ENCODE results near the gene SP2. TPM values are rescaled to one million over a fixed set of nuclear protein-coding genes. Genes with fewer than 3 reads are reported as not detected.

Gene SP2
- total and polyA plus RNA-seq, 2 of the 8 experiments (the other 6 are each of a cell fraction or from before 2014, with no cell fraction given): 5.6 to 13.8 TPM

- no peaks in the 10 kb centered on the region for H3K79me2 ChIP-seq (ENCODE audit: control insufficient read depth in 1 of 2, insufficient read depth in 2 of 2, low read length in 2 of 2)
- no peak overlapping the region for H3K23ac ChIP-seq (ENCODE audit: insufficient read length)
- ChIA-PET CTCF (ENCODE audit: partially characterized antibody) (interaction anchor here (1.3 to 33.0 kb wide), 4 partner anchors 9 to 65 kb away, joined by 3 to 1206 read pairs (median 191); partner anchors contain the start of genes SCRN2, SP2 and SP6), POLR2A (ENCODE audit: partially characterized antibody) (interaction anchor here (1.4 kb wide), 1 partner anchor 33 kb away, joined by 3 read pairs; the partner anchor contains the start of genes LRRC46 and MRPL10)
- peaks cover 0 to 4% (median 2%) of the 10 kb centered on the region in 4 experiments; a peak in 3 of 7 replicates for H3K27me3 ChIP-seq (replicated peaks in 1 of 4; ENCODE audit: control insufficient read depth in 3 of 4, extremely low read depth in 1 of 4, insufficient read depth in 3 of 4, low read length in 3 of 4)
- no peak for FAIRE-seq
- no peak overlapping the region for H3K4ac ChIP-seq (replicated peaks; ENCODE audit: insufficient read length, low read depth, low read length)
- no peak overlapping the region for H2BK20ac ChIP-seq (ENCODE audit: low read length)
- H2BK120ac ChIP-seq (replicated peaks; ENCODE audit: low read depth, low read length): no peak overlapping the region
- H4K20me1 ChIP-seq (replicated peaks in 1 of 2; ENCODE audit: control insufficient read depth in 1 of 2, insufficient read depth in 2 of 2, low read length in 2 of 2): no peaks in the 10 kb centered on the region
- no peak overlapping the region for H3K56ac ChIP-seq (replicated peaks; ENCODE audit: insufficient read length, low read depth, low read length)
- H3K9me3 ChIP-seq (ENCODE audit: insufficient read depth in 2 of 2, low read depth in 1 of 2, low read length in 1 of 2): no peaks in the 10 kb centered on the region
- no peak overlapping the region; the same call in none of the 2 replicates for H4K8ac ChIP-seq (ENCODE audit: extremely low read depth, insufficient read depth, low read length)
- H2AFZ ChIP-seq (ENCODE audit: low read length): no peak overlapping the region
- H2BK12ac ChIP-seq (ENCODE audit: low read depth, low read length): no peak overlapping the region
- no peak for DNase-seq (ENCODE audit: low read depth in 1 of 2, low spot score in 2 of 2)
- no peak overlapping the region for H4K91ac ChIP-seq (replicated peaks; ENCODE audit: insufficient read length, low read length)
- H3K27ac ChIP-seq (ENCODE audit: low read depth, low read length): no peak overlapping the region
- no peak overlapping the region for H2AK5ac ChIP-seq (ENCODE audit: low read depth, low read length)
- no peaks in the 10 kb centered on the region for H3K36me3 ChIP-seq (ENCODE audit: control insufficient read depth in 2 of 4, insufficient read depth in 4 of 4, low read length in 3 of 4)
- 85% methylated on average over 6 of the region's 7 CpGs; no CpG with 5 or more reads in 1 of the 2 experiments for WGBS, 2 experiments (ENCODE audit: extremely low coverage in 1 of 2, insufficient coverage in 1 of 2, insufficient read length in 1 of 2, insufficient replicate concordance in 2 of 2, low coverage in 1 of 2, low lambda C conversion rate in 2 of 2, missing lambda C conversion rate in 1 of 2)
- peaks cover under 1 to 4% (median 2%) of the 10 kb centered on the region in 4 experiments; a peak in 5 of 7 replicates for H3K4me1 ChIP-seq (replicated peaks in 1 of 4; ENCODE audit: control insufficient read depth in 3 of 4, insufficient read depth in 4 of 4, low read length in 3 of 4)
- no peak overlapping the region for H3K14ac ChIP-seq (ENCODE audit: insufficient read length)
- H2BK15ac ChIP-seq (ENCODE audit: low read length): no peak overlapping the region
- H3K18ac ChIP-seq (ENCODE audit: extremely low read depth, low read length): no peak overlapping the region
- no peak overlapping the region for H3K4me3 ChIP-seq (ENCODE audit: extremely low read depth in 1 of 4, insufficient read depth in 2 of 4, low read depth in 3 of 4, low read length in 4 of 4)
- no peak overlapping the region for H3K4me2 ChIP-seq (ENCODE audit: insufficient read depth in 1 of 2, low read depth in 2 of 2, low read length in 2 of 2)
- H4K5ac ChIP-seq (ENCODE audit: insufficient read length, low read depth, low read length): no peak overlapping the region
- no peak overlapping the region for H2BK5ac ChIP-seq (ENCODE audit: low read depth, low read length)
- no peaks in the 10 kb centered on the region for H3K23me2 ChIP-seq (ENCODE audit: low read depth, low read length)
- TF ChIP-seq RAD21 (IDR thresholded peaks at IDR 0.05 in 1 of 2, conservative IDR thresholded peaks at IDR 0.05 in 1 of 2; ENCODE audit: low read depth in 2 of 2, low read length in 2 of 2) (no peak), TEAD4 (IDR thresholded peaks at IDR 0.05; ENCODE audit: low read depth, low read length) (no peak), POU5F1 (IDR thresholded peaks at IDR 0.05; ENCODE audit: low read depth, low read length) (no peak), ZNF274 (IDR thresholded peaks at IDR 0.05; ENCODE audit: borderline replicate concordance, extremely low read depth, low read length) (no peak), PHF8 (conservative IDR thresholded peaks at IDR 0.05; ENCODE audit: low read depth, low read length) (no peak), EZH2 (IDR thresholded peaks at IDR 0.05; ENCODE audit: low read depth, low read length, severe bottlenecking) (no peak), ATF3 (IDR thresholded peaks at IDR 0.05; ENCODE audit: insufficient read depth, low read depth, low read length) (no peak), POLR2A (IDR thresholded peaks at IDR 0.05; ENCODE audit: control extremely low read depth in 1 of 2, low read depth in 2 of 2, low read length in 2 of 2) (no peak), SRF (IDR thresholded peaks at IDR 0.05; ENCODE audit: low read depth, low read length) (no peak), TAF7 (optimal IDR thresholded peaks at IDR 0.05; ENCODE audit: borderline replicate concordance, low read depth, low read length) (no peak)
- no peak overlapping the region for H3K9ac ChIP-seq (replicated peaks in 1 of 4; ENCODE audit: extremely low read depth in 1 of 4, low read depth in 3 of 4, low read length in 3 of 4)
- no peaks in the 10 kb centered on the region for H3K79me1 ChIP-seq (ENCODE audit: low read depth, low read length)
These were observed 31.2 kb upstream of the SP2 start for GRCh38 chr17:47864791-47865216.
